HG03354 (cell line): ENCODE data around the gene HMOX1.
"Not testable (repeated sequence)": the region's sequence is repeated elsewhere in the genome, so short reads cannot be mapped to it uniquely, and the experiment has no call there.

Experiments used
- ATAC-seq: cut with Tn5 transposase; IDR thresholded peaks from one replicate; pipeline ENCODE4 v1.9.1; 2021; ENCODE audit warnings: mild to moderate bottlenecking; ENCODE audit not compliant: unreplicated experiment, poor library complexity, severe bottlenecking

HMOX1 gene

GRCh38 chr22:35349704-35350538 lies 31.0 kb upstream of the HMOX1 start:
- no peak for ATAC-seq

GRCh38 chr22:35350539-35351503 lies 30.1 kb upstream of the HMOX1 start:
- ATAC-seq = peak; percentile 85

GRCh38 chr22:35352214-35353111 lies 28.4 kb upstream of the HMOX1 start:
- peak; percentile 45 for ATAC-seq

- ATAC-seq = no peak
Observed at GRCh38 chr22:35353318-35353717, 27.6 kb upstream of the HMOX1 start.

- no peak for ATAC-seq
Observed at GRCh38 chr22:35354068-35354467, 26.8 kb upstream of the HMOX1 start.

- no peak for ATAC-seq
Observed at GRCh38 chr22:35357883-35358621, 22.8 kb upstream of the HMOX1 start.

GRCh38 chr22:35359380-35360065 lies 21.4 kb upstream of the HMOX1 start:
- ATAC-seq = no peak

- ATAC-seq = no peak
Observed at GRCh38 chr22:35361001-35361558, 19.8 kb upstream of the HMOX1 start.

GRCh38 chr22:35363566-35364086 lies 17.3 kb upstream of the HMOX1 start:
- ATAC-seq = no peak

- ATAC-seq = not testable (repeated sequence)
Observed at GRCh38 chr22:35364230-35364629, 16.7 kb upstream of the HMOX1 start.

GRCh38 chr22:35367331-35367886 lies 13.5 kb upstream of the HMOX1 start:
- ATAC-seq = no peak

GRCh38 chr22:35368386-35368785 lies 12.5 kb upstream of the HMOX1 start:
- no peak for ATAC-seq

GRCh38 chr22:35369996-35370395 lies 10.9 kb upstream of the HMOX1 start:
- no peak for ATAC-seq

GRCh38 chr22:35373781-35374180 lies 7.1 kb upstream of the HMOX1 start:
- ATAC-seq = no peak

GRCh38 chr22:35375031-35375430 lies 5.9 kb upstream of the HMOX1 start:
- no peak for ATAC-seq

GRCh38 chr22:35375526-35375925 lies 5.4 kb upstream of the HMOX1 start:
- no peak for ATAC-seq

GRCh38 chr22:35376728-35377472 lies 4.0 kb upstream of the HMOX1 start:
- peak; percentile 71 for ATAC-seq
